NCI-H510A (cell line): ENCODE results near the gene ERBB4.

Source experiments
- DNase-seq: peaks from one replicate; lab custom pipeline; 2025; lab: John Stamatoyannopoulos, UW

ERBB4 gene

DNA sequence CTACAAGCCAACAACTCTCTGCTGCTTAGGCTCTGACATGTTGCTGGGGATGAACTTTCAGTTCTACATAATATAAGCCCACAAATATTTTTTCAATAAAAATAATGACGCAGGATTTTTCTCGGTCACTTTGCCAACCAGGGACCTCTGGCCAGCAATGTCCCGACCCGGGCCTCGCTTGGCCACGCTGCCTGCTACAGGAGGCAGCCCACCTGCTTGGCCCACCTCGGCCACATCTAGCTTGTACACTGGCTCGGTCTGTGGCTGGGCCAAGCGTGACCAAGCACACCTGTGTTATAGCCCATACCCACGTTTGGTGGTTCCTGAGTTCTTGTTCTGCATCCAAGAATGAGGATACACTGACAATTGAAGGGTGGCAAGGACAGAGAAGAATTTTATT, 1208.7 kb downstream of the ERBB4 start:
- no peak for DNase-seq

GRCh38 chr2:211329421-211329820, 1209.2 kb downstream of the ERBB4 start:
- DNase-seq = no peak

DNA sequence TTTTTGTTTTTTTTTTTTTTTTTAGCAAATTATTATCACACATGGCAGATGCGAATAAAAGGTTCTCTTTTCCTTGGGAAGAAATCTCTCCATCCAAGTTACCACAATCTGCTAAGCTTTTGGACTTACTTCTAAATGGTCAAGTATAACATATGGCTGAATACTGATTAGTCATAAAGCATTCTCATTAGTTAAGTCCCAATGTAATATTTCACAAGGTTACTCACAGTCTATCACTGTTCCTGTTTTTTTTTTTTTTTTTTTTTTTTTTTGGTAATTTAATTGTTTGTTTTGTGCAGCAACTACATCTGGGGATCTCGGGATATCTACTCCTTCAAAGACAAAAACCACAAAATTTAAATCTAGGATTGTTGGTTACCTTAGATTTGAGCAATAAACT, 1210.5 kb downstream of the ERBB4 start:
- DNase-seq = no peak
